HepG2 (cell line): ENCODE results near the gene ASZ1. TPM values are rescaled to one million over a fixed set of nuclear protein-coding genes. Genes with fewer than 3 reads are reported as not detected.
A peak's percentile ranks its signal among the peaks of the same experiment; 100 is the strongest.

Source experiments
- ATAC-seq: fragments of 200-7000 bp; cut with Tn5 transposase; 3 replicates; pipeline ENCODE4 v1.9.1; 2020; ENCODE audit warnings: mild to moderate bottlenecking, moderate library complexity
- BruUV-seq: library from RNA; stranded (reverse); fragments of 400-500 nt; replicated peaks from 2 replicates; lab custom pipeline; 2021; lab: Mats Ljungman, UMichigan
- CTCF ChIA-PET: fragments of 300-600 bp; formaldehyde crosslinking; extraction: SDS; loops from one replicate; lab custom pipeline; 2021; ENCODE audit warnings: low total read pairs, inconsistent platforms, low intra/inter-chr PET ratio; lab: Yijun Ruan, JAX
- POLR2A ChIA-PET: fragments of 350-600 bp; sonication (Branson Sonifier 250); formaldehyde crosslinking; loops from one replicate; lab custom pipeline; 2020; ENCODE audit warnings: antibody characterized with exemption, inconsistent platforms; lab: Yijun Ruan, JAX
- DNase-seq: peaks from one replicate; pipeline ENCODE4 v3.0.0-alpha.2; 2015; ENCODE audit warnings: low spot score
- FAIRE-seq: peaks from 3 replicates; lab custom pipeline; 2011; peaks lifted over from hg19 to GRCh38; lab: Jason Lieb, UNC
- H2AFZ ChIP-seq: one replicate; pipeline ENCODE4 v1.6.1; 2011; ENCODE audit warnings: low read length, inconsistent platforms
- H3K27ac ChIP-seq: fragments of 300-600 bp; 3 replicates; pipeline ENCODE4 v1.8.0; 2011; ENCODE audit warnings: mixed run types, mild to moderate bottlenecking, mixed read lengths, low read length, inconsistent platforms; ENCODE audit not compliant: insufficient read depth; ENCODE audit errors: extremely low read length
- H3K27me3 ChIP-seq, 2 experiments: fragments of 200-600 bp in 1 of 2; 2 replicates in 1 of 2; 3 replicates in 1 of 2; pipeline versions ENCODE4 v1.6.0 to v1.8.0; 2011; ENCODE audit warnings: low read length in 2 of 2, mild to moderate bottlenecking in 2 of 2, moderate library complexity in 2 of 2, inconsistent platforms in 1 of 2; ENCODE audit not compliant: insufficient read depth in 2 of 2, control insufficient read depth in 1 of 2
- H3K36me3 ChIP-seq, 2 experiments: fragments of 200-600 bp in 1 of 2; replicated peaks in 1 of 2; 2 replicates in 1 of 2; 3 replicates in 1 of 2; pipeline versions ENCODE4 v1.5.1 to v1.8.0; 2011; ENCODE audit warnings: low read length in 2 of 2, inconsistent platforms in 1 of 2; ENCODE audit not compliant: insufficient read depth in 2 of 2, control insufficient read depth in 1 of 2
- H3K4me1 ChIP-seq: 2 replicates; pipeline ENCODE4 v1.5.1; 2012; ENCODE audit warnings: low read length, inconsistent platforms; ENCODE audit not compliant: insufficient read depth
- H3K4me2 ChIP-seq: 2 replicates; pipeline ENCODE4 v1.6.0; 2011; ENCODE audit warnings: low read depth, low read length, inconsistent platforms
- H3K4me3 ChIP-seq, 3 experiments: fragments of 200-600 bp in 1 of 3; sonication (generic), shearing (Covaris generic) in 1 of 3; replicated peaks in 1 of 3; 2 replicates each; pipeline ENCODE4 v1.5.1; 2011 to 2016; ENCODE audit warnings: low read length in 3 of 3, inconsistent platforms in 2 of 3, low read depth in 2 of 3, mild to moderate bottlenecking in 2 of 3, control low read depth in 1 of 3, mixed read lengths in 1 of 3; ENCODE audit not compliant: insufficient read depth in 1 of 3
- H3K79me2 ChIP-seq: one replicate; pipeline ENCODE4 v1.6.1; 2011; ENCODE audit warnings: low read length, inconsistent platforms; ENCODE audit not compliant: insufficient read depth
- H3K9ac ChIP-seq: 2 replicates; pipeline ENCODE4 v1.6.0; 2011; ENCODE audit warnings: mild to moderate bottlenecking, low read depth, low read length, inconsistent platforms; ENCODE audit not compliant: insufficient read depth
- H3K9me3 ChIP-seq: 2 replicates; pipeline ENCODE4 v1.5.1; 2012; ENCODE audit warnings: mild to moderate bottlenecking, low read length
- H4K20me1 ChIP-seq: 2 replicates; pipeline ENCODE4 v1.6.0; 2011; ENCODE audit warnings: inconsistent platforms, mild to moderate bottlenecking, low read length, moderate library complexity; ENCODE audit not compliant: insufficient read depth
- BATF2 ChIP-seq: sonication (generic); formaldehyde crosslinking; IDR thresholded peaks from 2 replicates; pipeline ENCODE4 v1.8.0; 2022; ENCODE audit warnings: mild to moderate bottlenecking, missing genetic modification reagents, moderate library complexity
- GFI1 ChIP-seq: sonication (generic); formaldehyde crosslinking; IDR thresholded peaks from 2 replicates; pipeline ENCODE4 v1.5.0; 2020; ENCODE audit warnings: missing genetic modification reagents, mild to moderate bottlenecking, borderline replicate concordance
- HES4 ChIP-seq: sonication (generic); formaldehyde crosslinking; IDR thresholded peaks from 2 replicates; pipeline ENCODE4 v1.9.0; 2021; ENCODE audit warnings: mild to moderate bottlenecking, missing genetic modification reagents, borderline replicate concordance
- KDM6A ChIP-seq: IDR thresholded peaks from 2 replicates; pipeline ENCODE4 v1.6.1; 2016; ENCODE audit warnings: low read depth
- NR3C1 ChIP-seq: sonication (generic); formaldehyde crosslinking; IDR thresholded peaks from 2 replicates; pipeline ENCODE4 v1.4.0; 2020; ENCODE audit warnings: missing genetic modification reagents
- NRL ChIP-seq: sonication (generic); formaldehyde crosslinking; IDR thresholded peaks from 2 replicates; pipeline ENCODE4 v1.5.0; 2020; ENCODE audit warnings: missing genetic modification reagents, mild to moderate bottlenecking, moderate library complexity, borderline replicate concordance
- RFX3 ChIP-seq: IDR thresholded peaks from 2 replicates; pipeline ENCODE4 v1.6.1; 2016; ENCODE audit warnings: missing biosample characterization, missing genetic modification reagents
- ZFP82 ChIP-seq: sonication (generic); formaldehyde crosslinking; IDR thresholded peaks from 2 replicates; pipeline ENCODE4 v1.5.1; 2020; ENCODE audit warnings: mild to moderate bottlenecking, missing genetic modification reagents, borderline replicate concordance
- ZNF446 ChIP-seq: sonication (generic); formaldehyde crosslinking; IDR thresholded peaks from 2 replicates; pipeline ENCODE4 v1.5.0; 2020; ENCODE audit warnings: mild to moderate bottlenecking, missing genetic modification reagents
- ZNF501 ChIP-seq: sonication (generic); formaldehyde crosslinking; IDR thresholded peaks from 2 replicates; pipeline ENCODE4 v1.5.1; 2020; ENCODE audit warnings: mild to moderate bottlenecking, moderate library complexity, missing genetic modification reagents
- ZNF784 ChIP-seq: sonication (generic); formaldehyde crosslinking; IDR thresholded peaks from 2 replicates; pipeline ENCODE4 v1.5.1; 2020; ENCODE audit warnings: missing genetic modification reagents, mild to moderate bottlenecking, borderline replicate concordance
- ZNF788 ChIP-seq: sonication (generic); formaldehyde crosslinking; IDR thresholded peaks from 2 replicates; pipeline ENCODE4 v1.5.0; 2020; ENCODE audit warnings: mild to moderate bottlenecking, missing genetic modification reagents, borderline replicate concordance
- ZNF816 ChIP-seq: sonication (generic); formaldehyde crosslinking; IDR thresholded peaks from 2 replicates; pipeline ENCODE4 v1.8.0; 2022; ENCODE audit warnings: missing genetic modification reagents, mild to moderate bottlenecking, borderline replicate concordance
- WGBS: methylation state at CpG from one replicate; pipeline ENCODE4 v1.1.6; 2017; ENCODE audit warnings: low lambda C conversion rate; 5-methylcytosine and 5-hydroxymethylcytosine counted together
- in situ Hi-C: cut with HindIII; loops from 2 replicates; pipeline ENCODE4 v1.10.0; 2017; ENCODE audit warnings: low pct_unique_long_range_greater_than_20kb; ENCODE audit not compliant: extremely low pct_ligation_motif_present
- intact Hi-C: fragments of 100-400 bp; cut with micrococcal nuclease; formaldehyde crosslinking; loops from one replicate; pipeline ENCODE4 v1.10.0; 2022; ENCODE audit not compliant: unreplicated experiment
- polyA plus RNA-seq, 8 experiments: library from polyadenylated mRNA; depleted of rRNA in 3 of 8; stranded (reverse) in 7 of 8; unstranded in 1 of 8; fragments of >200 nt; fragmentation: Illumina TruSeq in 4 of 8; extraction: Trizol in 4 of 8; gene quantifications; 2 replicates each; pipeline versions ENCODE4 v1.2.1 to v1.2.3, GENCODE V29; 2011 to 2016; ENCODE audit warnings: low read depth in 4 of 8, missing spikeins in 1 of 8, mixed read lengths in 1 of 8; ENCODE audit not compliant: insufficient read depth in 1 of 8
- total RNA-seq, 5 experiments: library from RNA; depleted of rRNA; stranded (reverse); fragments of >200 nt; fragmentation: Illumina TruSeq; extraction: Trizol; gene quantifications; 2 replicates each; pipeline ENCODE4 v1.2.3, GENCODE V29; 2016; ENCODE audit warnings: low read depth in 1 of 5
- TF ChIP-seq, protein P1 (sequence below): sonication (generic); formaldehyde crosslinking; IDR thresholded peaks from 2 replicates; pipeline ENCODE4 v1.5.0; 2020; ENCODE audit warnings: mild to moderate bottlenecking, missing genetic modification reagents, moderate library complexity
- TF ChIP-seq, protein P2 (sequence below): sonication (generic); formaldehyde crosslinking; IDR thresholded peaks from 2 replicates; pipeline ENCODE4 v1.5.0; 2020; ENCODE audit warnings: missing genetic modification reagents

Gene ASZ1
- total and polyA plus RNA-seq, 2 of the 13 experiments (the other 11 are each of a cell fraction or from before 2014, with no cell fraction given), result not detected

- TF ChIP-seq, protein P1, sequence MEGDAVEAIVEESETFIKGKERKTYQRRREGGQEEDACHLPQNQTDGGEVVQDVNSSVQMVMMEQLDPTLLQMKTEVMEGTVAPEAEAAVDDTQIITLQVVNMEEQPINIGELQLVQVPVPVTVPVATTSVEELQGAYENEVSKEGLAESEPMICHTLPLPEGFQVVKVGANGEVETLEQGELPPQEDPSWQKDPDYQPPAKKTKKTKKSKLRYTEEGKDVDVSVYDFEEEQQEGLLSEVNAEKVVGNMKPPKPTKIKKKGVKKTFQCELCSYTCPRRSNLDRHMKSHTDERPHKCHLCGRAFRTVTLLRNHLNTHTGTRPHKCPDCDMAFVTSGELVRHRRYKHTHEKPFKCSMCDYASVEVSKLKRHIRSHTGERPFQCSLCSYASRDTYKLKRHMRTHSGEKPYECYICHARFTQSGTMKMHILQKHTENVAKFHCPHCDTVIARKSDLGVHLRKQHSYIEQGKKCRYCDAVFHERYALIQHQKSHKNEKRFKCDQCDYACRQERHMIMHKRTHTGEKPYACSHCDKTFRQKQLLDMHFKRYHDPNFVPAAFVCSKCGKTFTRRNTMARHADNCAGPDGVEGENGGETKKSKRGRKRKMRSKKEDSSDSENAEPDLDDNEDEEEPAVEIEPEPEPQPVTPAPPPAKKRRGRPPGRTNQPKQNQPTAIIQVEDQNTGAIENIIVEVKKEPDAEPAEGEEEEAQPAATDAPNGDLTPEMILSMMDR (CRISPR knock-in tag), result peak; percentile 35
Observed at GRCh38 chr7:117458977-117459583, 31.8 kb upstream of the ASZ1 start (continued).

GRCh38 chr7:117448655-117449054 lies 21.4 kb upstream of the ASZ1 start:
- no peak for DNase-seq
- no peak overlapping the region for H3K27ac ChIP-seq
- no peak for TF ChIP-seq ZNF788 (CRISPR knock-in tag)
- no peak for TF ChIP-seq RFX3 (CRISPR knock-in tag)
- TF ChIP-seq ZNF816 (CRISPR knock-in tag), result no peak
- TF ChIP-seq ZNF446 (CRISPR knock-in tag), result no peak
- TF ChIP-seq HES4, result no peak
- TF ChIP-seq NRL (CRISPR knock-in tag), result no peak
- no peak for TF ChIP-seq NR3C1 (CRISPR knock-in tag)
- TF ChIP-seq GFI1 (CRISPR knock-in tag), result no peak
- TF ChIP-seq, protein P2, sequence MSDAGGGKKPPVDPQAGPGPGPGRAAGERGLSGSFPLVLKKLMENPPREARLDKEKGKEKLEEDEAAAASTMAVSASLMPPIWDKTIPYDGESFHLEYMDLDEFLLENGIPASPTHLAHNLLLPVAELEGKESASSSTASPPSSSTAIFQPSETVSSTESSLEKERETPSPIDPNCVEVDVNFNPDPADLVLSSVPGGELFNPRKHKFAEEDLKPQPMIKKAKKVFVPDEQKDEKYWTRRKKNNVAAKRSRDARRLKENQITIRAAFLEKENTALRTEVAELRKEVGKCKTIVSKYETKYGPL, result no peak
- TF ChIP-seq BATF2, result no peak
- TF ChIP-seq ZNF501, result no peak
- TF ChIP-seq ZFP82 (CRISPR knock-in tag), result no peak
- no peak for TF ChIP-seq KDM6A (CRISPR knock-in tag)
- no peak for TF ChIP-seq ZNF784 (CRISPR knock-in tag)
- intact Hi-C loops (no loop called here), in situ Hi-C loops (no loop called here)
- no peak overlapping the region for H2AFZ ChIP-seq
- no peak for FAIRE-seq
- no peaks in the 10 kb centered on the region for H3K36me3 ChIP-seq
- ATAC-seq, result no peak
- H4K20me1 ChIP-seq, result no peaks in the 10 kb centered on the region
- BruUV-seq, result no TSS peak
- H3K4me3 ChIP-seq, result no peak overlapping the region
- H3K9ac ChIP-seq, result no peak overlapping the region
- no peaks in the 10 kb centered on the region for H3K9me3 ChIP-seq
- H3K27me3 ChIP-seq, result no peaks in the 10 kb centered on the region
- H3K4me2 ChIP-seq, result no peak overlapping the region
- no peaks in the 10 kb centered on the region for H3K4me1 ChIP-seq
- ChIA-PET POLR2A (no interaction called here), CTCF (no interaction called here)
- no peaks in the 10 kb centered on the region for H3K79me2 ChIP-seq
- WGBS, result 0% methylated on average over 2 of the region's 2 CpGs
